Mesodermal cell (in vitro differentiated cells): ENCODE data around the gene CRY2.

Source experiments
- H3K27ac ChIP-seq: 2 replicates; pipeline ENCODE4 v1.7.0; 2013; ENCODE audit warnings: mild to moderate bottlenecking, low read depth, low read length, moderate library complexity; ENCODE audit not compliant: severe bottlenecking
- H3K36me3 ChIP-seq: 2 replicates; pipeline ENCODE4 v1.7.1; 2013; ENCODE audit warnings: mild to moderate bottlenecking, low read length, moderate library complexity; ENCODE audit not compliant: control insufficient read depth, insufficient read depth
- H3K4me1 ChIP-seq: one replicate; pipeline ENCODE4 v1.7.1; 2013; ENCODE audit warnings: mild to moderate bottlenecking, low read length; ENCODE audit not compliant: insufficient read depth, control insufficient read depth, poor library complexity, severe bottlenecking
- H3K4me3 ChIP-seq: 2 replicates; pipeline ENCODE4 v1.7.0; 2013; ENCODE audit warnings: low read length, control low read depth, mild to moderate bottlenecking; ENCODE audit not compliant: insufficient read depth, poor library complexity, severe bottlenecking; ENCODE audit errors: extremely low read depth
- H3K9me3 ChIP-seq: 2 replicates; pipeline ENCODE4 v1.7.1; 2013; ENCODE audit warnings: mild to moderate bottlenecking, low read length, moderate library complexity; ENCODE audit not compliant: control insufficient read depth
- WGBS, 2 experiments: methylation state at CpG; one replicate each; pipeline ENCODE4 v1.1.5; 2013; ENCODE audit warnings: missing lambda C conversion rate in 2 of 2; ENCODE audit not compliant: insufficient coverage in 2 of 2; 5-methylcytosine and 5-hydroxymethylcytosine counted together

Gene CRY2

GRCh38 chr11:45928535-45929215 lies 81.4 kb downstream of the CRY2 start:
- Histone ChIP-seq H3K36me3 (peaks cover 24% of the 10 kb centered on the region), H3K4me1 (no peaks in the 10 kb centered on the region), H3K27ac (no peak overlapping the region), H3K9me3 (no peaks in the 10 kb centered on the region), H3K4me3 (no peak overlapping the region)
- WGBS, 2 experiments = 87 to 98% methylated on average over 11 to 12 of the region's 13 CpGs

GRCh38 chr11:45929486-45930030 lies 82.3 kb downstream of the CRY2 start:
- Histone ChIP-seq H3K9me3 (no peaks in the 10 kb centered on the region), H3K36me3 (peaks cover 33% of the 10 kb centered on the region), H3K4me1 (no peaks in the 10 kb centered on the region), H3K27ac (no peak overlapping the region), H3K4me3 (no peak overlapping the region)
- 87 to 100% methylated on average over 3 to 4 of the region's 10 CpGs for WGBS, 2 experiments

- Histone ChIP-seq H3K4me1 (no peaks in the 10 kb centered on the region), H3K9me3 (no peaks in the 10 kb centered on the region), H3K27ac (no peak overlapping the region), H3K36me3 (peaks cover 39% of the 10 kb centered on the region), H3K4me3 (no peak overlapping the region)
- WGBS, 2 experiments = 93 to 98% methylated on average over 14 of the region's 14 CpGs
Measured at GRCh38 chr11:45930031-45930794, 82.9 kb downstream of the CRY2 start.

GRCh38 chr11:45930951-45931570 lies 83.8 kb downstream of the CRY2 start:
- no peak overlapping the region for H3K27ac ChIP-seq
- WGBS, 2 experiments = 90 to 95% methylated on average over 5 to 6 of the region's 8 CpGs
- H3K9me3 ChIP-seq = no peaks in the 10 kb centered on the region
- H3K36me3 ChIP-seq = peaks cover 47% of the 10 kb centered on the region
- H3K4me3 ChIP-seq = no peak overlapping the region
- H3K4me1 ChIP-seq = no peaks in the 10 kb centered on the region

- Histone ChIP-seq H3K9me3 (no peaks in the 10 kb centered on the region), H3K27ac (no peak overlapping the region), H3K4me3 (no peak overlapping the region), H3K4me1 (no peaks in the 10 kb centered on the region), H3K36me3 (peaks cover 54% of the 10 kb centered on the region)
- WGBS, 2 experiments = 95 to 100% methylated on average over 9 to 10 of the region's 10 CpGs
Measured at GRCh38 chr11:45931739-45932138, 84.5 kb downstream of the CRY2 start.

GRCh38 chr11:45932217-45932616 lies 84.9 kb downstream of the CRY2 start:
- H3K36me3 ChIP-seq = peaks cover 59% of the 10 kb centered on the region
- no peaks in the 10 kb centered on the region for H3K9me3 ChIP-seq
- 96 to 98% methylated on average over 5 to 7 of the region's 8 CpGs for WGBS, 2 experiments
- H3K27ac ChIP-seq = no peak overlapping the region
- H3K4me3 ChIP-seq = no peak overlapping the region
- no peaks in the 10 kb centered on the region for H3K4me1 ChIP-seq
